Renal cortex interstitium (tissue), 11 donors: ENCODE measurements around the gene PRUNE2. TPM values are rescaled to one million over a fixed set of nuclear protein-coding genes. Genes with fewer than 3 reads are reported as not detected.

Source experiments
- DNase-seq, 11 donors: peaks; one replicate each; pipeline ENCODE4 v3.0.0-alpha.2; 2013; ENCODE audit warnings: low read depth in 9 of 11, low spot score in 4 of 11; ENCODE audit errors: extremely low read depth in 1 of 11
- polyA plus RNA-seq, 3 donors: library from polyadenylated mRNA; unstranded; fragments of 120-200 nt; gene quantifications; one replicate each; pipeline ENCODE4 v1.2.1, GENCODE V29; 2013; ENCODE audit not compliant: insufficient read length in 3 of 3

The PRUNE2 gene
- polyA plus RNA-seq, 3 donors: 10.9 to 14.6 (median 11.4) TPM

DNA sequence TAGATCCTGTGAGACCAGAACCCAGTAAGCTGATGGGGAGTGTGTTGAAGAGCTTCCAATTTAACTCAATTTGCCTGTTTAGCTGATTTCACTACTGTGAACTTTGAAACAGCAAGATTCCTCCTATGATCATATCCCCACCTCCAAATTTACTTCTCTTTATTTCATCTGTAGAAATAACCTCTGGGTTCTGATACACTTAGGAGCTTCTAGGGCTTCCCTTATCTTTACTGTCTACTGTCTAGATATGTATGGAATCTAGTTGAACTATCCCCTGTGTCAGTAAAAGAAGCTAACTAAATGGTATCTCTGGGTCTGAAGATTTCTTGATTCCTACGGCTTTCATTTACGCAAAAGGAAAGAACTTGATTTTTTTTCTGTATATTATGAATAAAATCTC lies 330.2 kb downstream of the PRUNE2 start:
- no peak for DNase-seq

DNA sequence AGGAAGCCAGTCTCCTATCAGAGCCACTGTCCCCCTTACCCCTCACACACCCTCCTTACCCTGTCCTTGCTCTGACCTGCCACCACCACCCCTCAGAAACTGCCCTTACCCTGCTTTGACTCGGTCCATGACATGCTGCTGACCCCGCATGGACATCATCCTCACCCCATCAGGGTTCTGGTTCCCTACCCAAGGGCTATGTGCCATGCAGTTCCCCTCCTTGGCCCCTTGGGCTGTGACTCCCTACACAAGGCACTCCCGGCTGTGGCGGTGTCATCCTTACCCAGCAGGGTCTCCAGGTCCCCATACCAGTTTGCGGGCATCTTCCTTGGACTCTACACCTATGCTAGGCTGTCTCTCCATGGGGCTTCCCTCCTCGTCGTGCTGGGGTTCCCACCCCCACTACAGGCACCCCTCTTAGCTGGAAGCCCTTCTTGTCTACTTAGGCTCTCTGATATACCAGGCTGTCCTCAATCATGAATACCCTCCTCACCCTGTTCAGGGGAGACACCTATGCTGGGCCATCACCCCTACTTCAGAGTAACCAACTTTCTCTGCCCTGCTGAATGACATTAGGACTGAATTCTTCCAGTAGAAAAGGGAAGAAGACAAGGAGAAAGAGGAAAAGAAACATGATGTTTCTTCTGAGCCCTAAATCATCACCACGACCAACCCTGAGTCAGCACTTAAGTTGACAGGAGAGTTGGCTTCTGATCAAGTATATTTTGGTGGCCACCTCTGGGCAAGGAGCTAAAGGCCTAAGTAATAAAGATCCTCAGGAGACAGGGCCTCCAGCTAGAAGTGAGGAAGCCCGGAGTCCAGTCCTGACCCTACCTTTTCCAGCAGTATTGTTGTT lies 331.8 kb downstream of the PRUNE2 start:
- no peak for DNase-seq

DNA sequence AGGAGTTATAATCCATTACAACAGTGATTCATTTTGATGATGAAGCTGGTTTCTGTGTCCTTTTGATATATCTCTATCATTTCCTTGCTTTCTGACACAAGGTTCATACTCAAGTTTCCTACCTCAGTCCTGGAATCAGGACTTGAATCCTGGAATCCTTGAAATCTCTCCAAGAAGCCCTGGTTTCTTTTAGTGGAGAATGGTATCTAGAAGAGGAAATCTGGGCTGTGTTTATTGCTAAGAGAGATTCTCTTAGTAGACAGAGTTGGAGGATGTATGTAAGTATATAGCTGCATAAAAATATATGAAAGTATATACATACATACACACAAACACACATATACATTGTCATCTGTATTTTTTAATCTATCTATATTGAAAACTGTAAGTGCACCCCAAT lies 332.5 kb downstream of the PRUNE2 start:
- no peak for DNase-seq

DNA sequence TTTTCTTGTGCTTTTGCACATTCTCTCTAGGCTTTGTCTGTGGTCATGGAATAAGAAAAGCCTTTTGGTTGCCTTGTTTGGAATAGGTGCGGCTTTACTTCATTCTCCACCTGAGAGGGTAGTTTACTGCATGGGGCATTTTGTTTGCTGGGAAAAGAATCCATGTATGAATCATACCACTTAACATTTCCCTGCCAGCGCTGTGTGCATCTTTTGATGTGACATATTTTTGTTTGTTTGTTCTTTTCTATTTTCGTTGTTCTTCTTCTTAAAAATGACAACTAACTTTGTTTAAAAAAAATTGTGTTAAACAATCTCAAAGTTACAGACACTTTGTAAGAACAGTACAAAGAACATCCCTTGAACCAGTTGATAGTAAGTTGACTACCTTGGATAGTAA lies 333.8 kb downstream of the PRUNE2 start:
- no peak for DNase-seq

DNA sequence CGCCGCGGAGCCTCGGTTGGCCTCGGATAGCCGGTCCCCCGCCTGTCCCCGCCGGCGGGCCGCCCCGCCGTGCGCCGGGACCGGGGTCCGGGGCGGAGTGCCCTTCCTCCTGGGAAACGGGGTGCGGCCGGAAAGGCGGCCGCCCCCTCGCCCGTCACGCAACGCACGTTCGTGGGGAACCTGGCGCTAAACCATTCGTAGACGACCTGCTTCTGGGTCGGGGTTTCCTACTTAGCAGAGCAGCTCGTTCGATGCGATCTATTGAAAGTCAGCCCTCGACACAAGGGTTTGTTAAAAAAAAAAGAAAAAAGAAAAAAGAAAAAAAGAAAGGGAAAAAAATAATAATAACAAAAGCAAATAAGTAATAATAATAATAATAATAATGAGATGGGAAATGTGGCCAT lies 334.2 kb downstream of the PRUNE2 start:
- no peak for DNase-seq

DNA sequence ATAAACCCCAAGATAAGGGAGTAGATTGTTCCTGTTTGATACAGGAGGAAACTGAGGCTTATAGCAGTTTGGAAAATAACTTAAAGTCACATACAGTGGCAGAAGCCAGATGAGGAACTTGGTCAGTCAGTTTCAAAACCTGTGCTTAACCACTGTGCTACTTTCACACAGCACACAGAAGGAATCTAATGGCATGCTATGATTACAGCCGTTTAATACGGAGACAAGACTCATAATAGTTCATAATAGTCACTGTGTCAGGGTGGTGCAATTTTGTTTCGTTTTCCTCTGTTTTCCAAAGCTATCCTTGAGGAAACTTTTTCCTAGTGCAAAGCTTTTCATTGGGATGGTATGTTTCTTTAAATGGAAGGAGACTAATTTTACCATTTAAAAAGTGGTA lies 334.6 kb downstream of the PRUNE2 start:
- no peak for DNase-seq

DNA sequence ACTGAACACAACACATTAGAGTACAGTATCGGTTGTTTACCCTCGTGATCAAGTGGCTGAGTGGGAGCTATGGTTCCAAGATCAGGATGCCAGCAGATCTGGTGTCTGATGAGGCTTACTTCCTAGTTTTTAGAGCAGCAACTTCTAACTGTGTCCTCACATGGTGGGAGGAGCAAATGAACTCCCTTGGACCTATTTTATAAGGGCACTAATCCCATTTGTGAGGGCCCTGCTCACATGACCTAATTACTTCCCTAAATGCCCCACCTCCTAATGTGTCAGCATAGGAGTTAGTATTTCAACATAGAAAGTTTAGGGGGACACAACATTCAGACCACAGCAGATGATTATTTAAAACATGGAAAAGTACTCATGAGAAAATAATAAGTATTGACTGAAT lies 335.1 kb downstream of the PRUNE2 start:
- DNase-seq: no peak

DNA sequence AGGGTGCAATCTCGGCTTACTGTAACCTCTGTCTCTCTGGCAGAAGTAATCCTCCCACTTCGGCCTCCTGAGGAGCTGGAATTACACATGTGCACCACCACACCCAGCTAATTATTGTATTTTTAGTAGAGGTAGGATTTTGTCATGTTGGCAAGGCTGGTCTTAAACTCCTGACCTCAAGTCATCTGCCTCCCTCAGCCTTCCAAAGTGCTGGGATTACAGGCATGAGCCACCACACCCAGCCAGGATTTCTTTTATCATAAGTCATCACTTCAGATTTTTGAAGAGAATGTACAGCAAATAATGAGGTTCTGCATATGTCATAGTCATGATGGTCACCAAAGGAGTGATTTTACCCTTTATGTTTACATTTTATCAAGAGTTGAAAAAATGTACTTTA lies 338.8 kb downstream of the PRUNE2 start:
- no peak for DNase-seq

DNA sequence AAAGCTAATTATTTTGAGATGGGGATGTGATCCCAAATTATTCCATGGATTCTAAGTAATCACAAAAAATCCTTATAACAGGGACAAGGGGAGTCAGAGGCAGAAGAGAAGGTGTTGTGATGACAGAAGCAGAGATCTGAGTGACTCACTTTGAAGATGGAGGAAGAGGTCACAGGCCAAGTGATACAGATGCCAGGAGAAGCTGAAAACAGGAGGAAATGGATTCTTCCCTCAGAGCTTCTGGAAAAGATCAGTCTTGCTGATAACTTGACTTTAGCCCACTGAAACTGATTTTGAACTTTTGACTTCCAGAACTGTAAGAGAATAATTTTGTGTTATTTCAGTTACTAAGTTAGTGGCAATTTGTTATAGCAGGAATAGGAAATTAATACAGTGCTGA lies 341.6 kb downstream of the PRUNE2 start:
- no peak for DNase-seq

DNA sequence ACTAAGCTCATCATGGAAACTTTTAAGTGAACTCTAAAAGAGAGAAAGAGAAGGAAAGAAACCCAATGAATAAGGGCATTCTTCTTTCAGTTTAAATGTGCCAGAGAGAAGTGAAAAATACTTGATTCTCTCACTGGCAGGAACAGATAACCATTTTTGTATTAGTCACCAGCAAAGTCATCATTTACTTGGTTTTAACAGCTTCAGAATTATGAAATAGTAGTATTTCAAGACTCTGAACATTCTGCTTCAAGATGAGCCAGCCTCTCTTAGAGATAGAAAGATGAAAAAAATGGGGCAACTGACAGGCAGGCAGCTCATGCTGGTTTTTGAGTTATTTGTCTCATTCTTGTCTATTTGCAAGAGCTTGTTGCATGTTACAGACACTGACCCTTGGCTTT lies 343.4 kb downstream of the PRUNE2 start:
- no peak for DNase-seq

DNA sequence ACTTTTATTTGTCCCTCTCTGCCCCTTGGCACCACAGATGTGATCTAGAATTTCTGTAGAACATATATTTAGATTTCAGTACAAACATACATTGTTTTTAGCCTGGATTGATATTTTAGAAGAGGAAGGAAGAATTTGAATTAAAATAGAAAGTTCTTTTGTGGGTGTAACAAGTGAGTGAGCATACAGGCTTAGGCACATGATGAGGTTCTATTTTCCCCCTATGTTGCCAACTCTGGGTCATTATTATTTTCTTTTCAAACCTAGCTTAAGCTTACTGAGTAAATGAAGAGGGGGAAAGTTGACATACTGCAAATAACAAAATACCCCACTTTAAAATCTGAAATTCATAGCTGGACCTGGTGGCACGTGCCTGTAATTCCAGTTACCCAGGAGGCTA lies 344.0 kb downstream of the PRUNE2 start:
- DNase-seq: no peak

Other genes starting within 250 kb of the PRUNE2 start
- gene PCA3, start 141.7 kb downstream of the PRUNE2 start, polyA plus RNA-seq: 1 to 10 TPM in 1 of 3 donors, under 1 TPM in 2; 0.83 to 2.5 (median 0.92) TPM
- not detected for gene FOXB2, start 113.5 kb upstream of the PRUNE2 start, polyA plus RNA-seq